Erythroblast (primary cell): ENCODE results near the gene VWA1.
"Not testable (repeated sequence)": the region's sequence is repeated elsewhere in the genome, so short reads cannot be mapped to it uniquely, and the experiment has no call there.

ENCODE experiments used
- DNase-seq, 2 experiments: peaks; one replicate each; lab custom pipeline; 2025; lab: John Stamatoyannopoulos, UW
- GATA1 ChIP-seq: IDR thresholded peaks from 2 replicates; pipeline ENCODE4 v1.6.1; 2011; ENCODE audit warnings: low read depth, mild to moderate bottlenecking, control low read depth, low read length, moderate library complexity
- POLR2A ChIP-seq: IDR thresholded peaks from 2 replicates; pipeline ENCODE4 v1.6.1; 2011; ENCODE audit warnings: mild to moderate bottlenecking, low read length

VWA1 gene

DNA sequence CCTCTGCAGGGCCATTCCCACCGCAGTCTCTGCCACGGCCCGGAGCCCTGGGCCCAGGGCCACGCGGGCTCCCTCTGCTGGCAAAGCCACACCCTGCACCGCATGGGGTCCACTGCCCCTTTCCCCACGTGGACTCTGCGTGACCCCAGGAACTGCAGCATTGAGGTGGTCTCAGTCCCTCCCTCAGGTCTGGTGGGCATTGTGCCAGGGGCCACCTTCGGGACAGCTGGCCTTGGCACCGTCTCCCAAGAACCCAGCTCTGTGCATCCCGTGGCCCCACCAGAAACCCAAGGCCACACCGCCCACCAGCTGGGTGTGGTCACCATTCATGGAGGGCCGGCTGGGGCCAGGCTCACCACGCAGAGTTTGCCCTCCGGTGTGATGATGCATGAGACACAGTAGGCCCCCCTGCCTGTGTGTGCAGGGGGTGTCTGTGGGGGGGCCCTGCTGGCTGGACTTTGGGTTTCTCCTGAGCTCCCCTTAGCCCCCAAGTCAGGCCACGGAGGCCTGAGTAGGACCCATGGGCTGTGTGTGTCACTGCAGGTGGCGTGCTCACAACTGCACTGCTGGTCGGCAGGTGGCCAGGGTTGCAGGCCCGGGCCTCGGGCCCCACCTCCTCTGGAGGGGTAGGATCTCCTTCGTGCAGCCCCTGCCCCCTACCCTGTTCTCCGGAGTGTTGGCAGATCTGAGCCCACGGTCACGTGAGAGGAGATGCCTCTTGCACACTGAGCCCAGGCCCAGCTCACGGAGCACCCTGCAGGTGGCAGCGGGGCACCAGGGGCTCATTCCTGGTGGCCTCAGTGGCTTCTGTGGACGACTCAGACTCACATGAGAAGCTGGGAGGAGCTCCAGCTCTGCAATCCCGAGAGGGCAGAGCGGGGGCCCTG, 5.8 kb downstream of the VWA1 start:
- TF ChIP-seq POLR2A (no peak), GATA1 (no peak)
- DNase-seq: peak; percentile 51 to 68

DNA sequence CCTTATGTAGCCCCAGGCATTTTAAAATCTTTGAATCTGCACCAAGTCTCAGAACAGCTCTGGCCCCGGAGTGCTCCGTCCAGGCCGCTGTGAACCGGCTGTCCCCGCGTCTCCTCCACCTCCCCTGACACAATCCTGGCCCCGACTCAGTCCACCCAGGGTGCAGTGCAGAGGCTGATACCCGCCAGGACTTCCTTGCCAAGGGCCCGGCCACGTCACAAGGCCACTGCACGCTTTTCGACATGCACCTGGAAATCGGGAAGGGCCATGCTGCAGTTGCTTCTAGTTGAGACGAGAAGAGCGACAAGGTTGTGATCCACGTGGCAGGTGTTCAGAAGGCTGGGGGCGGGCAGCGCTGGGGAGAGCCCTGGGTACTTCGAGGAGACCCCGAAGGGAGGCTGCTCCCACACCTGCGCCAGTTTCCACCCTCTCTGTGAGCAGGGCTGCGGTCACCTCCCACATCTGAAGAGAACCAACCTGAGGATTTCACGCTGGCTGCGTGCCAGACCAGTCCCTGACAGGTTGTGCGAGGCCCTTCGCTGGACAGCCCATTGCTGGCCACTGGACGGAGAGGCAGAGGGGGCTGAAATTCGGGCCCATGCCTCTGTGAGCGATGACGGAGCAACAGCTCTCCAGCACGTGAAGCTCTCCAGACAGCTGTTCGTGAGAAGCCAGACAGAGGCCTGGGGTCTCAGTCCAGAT, 6.7 kb downstream of the VWA1 start:
- TF ChIP-seq GATA1: no peak
- no peak for TF ChIP-seq POLR2A
- no peak for DNase-seq

DNA sequence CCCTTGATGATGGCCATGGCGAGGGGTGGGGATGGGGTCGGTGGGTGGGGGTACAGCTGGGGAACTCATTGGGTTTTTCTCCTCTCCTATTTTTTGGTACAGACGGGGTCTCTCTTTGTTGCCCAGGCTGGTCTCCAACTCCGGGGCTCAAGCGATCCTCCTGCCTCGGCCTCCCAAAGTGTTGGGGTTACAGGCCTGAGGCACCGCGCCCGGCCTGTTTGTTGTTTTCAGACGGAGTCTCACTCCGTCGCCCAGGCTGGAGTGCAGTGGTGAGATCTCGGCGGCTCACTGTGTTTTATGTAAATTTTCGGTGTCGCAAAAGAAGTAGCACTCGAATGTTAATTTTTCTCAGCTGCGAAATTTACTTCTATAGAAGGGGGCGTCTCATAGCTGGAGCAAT, 11.1 kb downstream of the VWA1 start:
- not testable (repeated sequence) for DNase-seq

DNA sequence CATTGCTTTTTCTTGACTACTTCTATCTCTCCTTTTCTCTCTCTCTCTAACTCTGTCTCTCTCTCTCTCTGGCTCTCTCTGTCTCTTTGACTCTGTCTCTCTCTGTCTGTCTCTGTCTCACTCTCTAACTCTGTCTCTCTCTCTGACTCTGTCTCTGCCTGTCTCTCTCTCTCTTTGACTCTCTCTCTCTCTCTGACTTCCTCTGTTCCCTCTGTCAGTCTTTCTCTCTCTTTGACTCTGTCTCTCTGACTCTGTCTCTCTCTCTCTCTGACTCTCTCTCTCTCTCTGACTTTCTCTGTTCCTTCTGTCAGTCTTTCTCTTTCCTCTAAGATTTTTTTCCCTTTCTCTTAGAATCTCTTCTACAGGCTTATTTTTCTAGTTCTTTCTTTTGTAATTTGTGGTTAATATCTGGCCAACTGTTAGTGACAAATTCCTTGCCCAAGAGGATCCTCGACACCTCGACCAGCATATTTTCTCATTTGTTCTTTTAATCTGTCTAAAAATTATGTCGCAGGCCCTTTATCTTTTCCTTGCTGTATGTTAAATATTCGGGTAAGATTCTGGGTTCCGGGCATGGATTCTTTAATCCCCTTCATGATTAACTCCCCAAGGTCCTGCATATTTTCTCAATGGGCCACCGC, 13.7 kb downstream of the VWA1 start, which contains the start of gene ATAD3C:
TSS of gene ATAD3C (plus strand) at position 591 of the 641 bp plus-strand sequence. CDS start 995 bp downstream, outside the sequence.
- TF ChIP-seq GATA1 (no peak), POLR2A (no peak)
- no peak for DNase-seq

DNA sequence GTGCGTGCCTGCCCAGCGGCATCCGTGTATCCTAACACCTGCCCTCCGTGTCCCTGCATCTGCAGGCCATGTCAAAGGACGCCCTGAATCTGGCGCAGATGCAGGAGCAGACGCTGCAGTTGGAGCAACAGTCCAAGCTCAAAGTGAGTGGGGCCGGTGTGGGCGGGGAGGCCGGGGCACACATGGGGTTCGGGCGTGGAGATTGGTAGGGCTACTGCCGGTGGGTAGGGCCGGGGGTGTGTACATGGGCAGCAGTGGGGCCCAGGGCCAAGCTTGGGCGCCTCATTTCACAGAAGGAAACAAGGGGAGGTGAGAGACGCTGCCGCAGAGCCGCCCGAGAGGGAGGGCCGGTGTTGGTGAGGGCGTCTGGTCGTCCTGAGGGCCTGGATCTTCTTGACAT, 15.1 kb downstream of the VWA1 start:
- not testable (repeated sequence) for DNase-seq

DNA sequence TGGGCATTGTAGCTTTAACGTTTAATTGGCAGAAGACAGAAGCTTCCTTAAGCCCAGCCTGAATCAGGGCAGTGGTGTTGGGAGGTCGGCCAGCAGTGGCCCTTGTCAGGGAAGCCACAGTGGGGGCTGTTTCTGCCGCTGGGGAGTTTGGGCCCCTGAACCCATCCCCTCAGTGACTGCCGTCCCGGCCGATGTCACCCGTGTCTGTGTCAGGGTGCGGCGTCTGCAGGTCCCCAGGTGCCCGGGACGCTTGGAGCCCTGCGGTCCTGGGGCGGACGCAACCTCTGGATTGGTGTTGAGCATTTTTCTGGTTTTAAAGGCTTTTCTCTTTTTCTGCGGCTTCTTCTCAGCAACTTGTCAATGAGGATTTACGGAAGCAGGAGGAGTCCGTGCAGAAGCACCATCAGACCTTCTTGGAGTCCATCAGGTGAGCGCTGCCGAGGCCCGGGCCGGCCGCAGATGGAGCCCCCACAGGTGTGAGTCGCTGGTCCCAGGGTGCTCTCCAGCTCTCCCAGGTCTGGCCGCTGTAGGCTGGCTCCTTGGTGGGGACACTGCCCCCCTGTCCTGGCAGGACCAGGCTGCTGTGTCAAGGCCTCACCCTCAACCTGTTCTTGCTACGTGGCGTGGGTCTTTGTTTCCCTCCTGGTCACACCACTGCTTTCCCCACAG, 16.3 kb downstream of the VWA1 start:
- no peak for TF ChIP-seq GATA1
- TF ChIP-seq POLR2A: no peak
- DNase-seq: no peak

DNA sequence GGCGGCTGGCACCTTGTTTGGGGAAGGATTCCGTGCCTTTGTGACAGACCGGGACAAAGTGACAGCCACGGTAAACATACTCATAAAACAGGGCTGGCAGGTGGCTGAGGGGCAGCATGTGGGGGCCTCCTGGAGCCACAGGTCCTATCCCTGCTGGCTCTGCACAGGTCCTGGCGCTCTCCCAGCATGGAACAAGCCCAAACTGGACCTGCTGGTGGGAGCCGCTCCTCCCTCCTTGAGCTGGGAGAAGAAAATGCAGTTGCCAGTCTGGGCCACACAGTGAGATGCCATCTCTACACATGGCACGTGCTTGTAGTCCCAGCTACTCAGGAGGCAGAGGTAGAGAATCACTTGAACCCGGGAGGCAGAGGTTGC, 16.9 kb downstream of the VWA1 start:
- DNase-seq: not testable (repeated sequence)

DNA sequence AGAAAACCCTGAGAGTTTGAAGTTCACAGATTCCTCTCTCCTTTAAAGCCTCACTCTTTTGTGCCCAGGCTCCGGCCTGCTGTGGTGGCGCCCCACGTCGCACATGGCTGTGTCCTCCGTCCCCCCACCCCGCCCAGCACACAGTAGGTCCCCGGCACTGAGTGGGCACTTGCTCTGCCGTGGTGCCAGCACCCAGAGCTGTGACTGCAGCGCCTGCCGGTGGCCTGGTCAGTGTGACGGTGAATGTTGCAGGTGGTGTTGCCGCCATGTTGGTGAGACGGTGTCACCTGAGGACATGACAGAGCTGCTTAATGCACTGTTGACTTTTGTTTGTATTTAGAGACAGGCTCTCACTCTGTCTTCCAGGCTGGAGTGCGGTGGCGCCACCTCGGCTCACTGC, 17.4 kb downstream of the VWA1 start:
- TF ChIP-seq POLR2A (no peak), GATA1 (no peak)
- no peak for DNase-seq

DNA sequence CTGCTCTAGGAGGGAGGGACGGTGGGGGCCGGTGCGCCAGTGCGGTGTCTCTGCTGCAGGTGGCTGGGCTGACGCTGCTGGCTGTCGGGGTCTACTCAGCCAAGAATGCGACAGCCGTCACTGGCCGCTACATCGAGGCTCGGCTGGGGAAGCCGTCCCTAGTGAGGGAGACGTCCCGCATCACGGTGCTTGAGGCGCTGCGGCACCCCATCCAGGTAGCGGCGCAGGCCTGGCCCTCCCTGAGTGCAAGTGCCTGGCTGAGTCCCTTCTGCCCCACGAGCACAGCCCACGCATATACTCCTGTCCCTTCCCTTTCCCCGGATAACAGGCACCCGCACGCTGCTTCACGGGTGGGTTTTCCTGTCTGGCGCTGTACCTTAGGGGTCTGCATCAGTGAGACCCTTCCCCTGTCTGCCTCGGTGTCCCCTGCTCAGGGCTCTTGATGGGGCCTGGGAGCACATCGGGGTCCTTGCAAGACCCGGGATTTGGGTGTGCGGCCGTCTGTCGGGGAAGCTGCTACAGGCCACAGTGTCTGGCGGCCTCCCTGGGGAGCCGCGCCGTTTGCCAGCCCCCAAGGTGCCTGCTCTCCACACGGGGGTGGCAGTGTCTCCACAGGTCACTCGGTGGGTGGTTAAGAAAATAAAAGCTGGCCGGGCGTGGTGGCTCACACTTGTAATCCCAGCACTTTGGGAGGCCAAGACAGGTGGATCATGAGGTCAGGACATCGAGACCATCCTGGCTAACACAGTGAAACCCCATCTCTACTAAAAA, 19.0 kb downstream of the VWA1 start:
- not testable (repeated sequence) for DNase-seq

DNA sequence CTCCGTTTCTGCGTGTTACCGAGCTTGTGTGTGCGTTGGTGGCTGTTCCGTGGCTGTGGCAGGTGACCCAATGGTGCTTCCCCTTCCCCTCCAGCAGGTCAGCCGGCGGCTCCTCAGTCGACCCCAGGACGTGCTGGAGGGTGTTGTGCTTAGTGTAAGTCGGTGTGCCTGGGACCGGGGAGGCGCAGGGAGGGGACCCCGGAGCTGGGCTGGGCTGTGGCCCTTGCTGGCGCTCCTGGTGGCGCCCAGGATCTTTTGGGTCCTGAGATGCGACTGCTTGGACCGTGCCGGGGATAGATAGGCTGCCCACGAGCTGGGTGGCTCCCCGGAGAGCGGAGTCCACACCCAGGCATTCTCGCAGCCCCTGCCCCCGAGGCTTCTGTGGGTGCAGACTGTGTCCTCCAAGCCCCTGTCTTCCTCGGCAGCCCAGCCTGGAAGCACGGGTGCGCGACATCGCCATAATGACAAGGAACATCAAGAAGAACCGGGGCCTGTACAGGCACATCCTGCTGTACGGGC, 19.9 kb downstream of the VWA1 start:
- TF ChIP-seq POLR2A: no peak
- no peak for DNase-seq

DNA sequence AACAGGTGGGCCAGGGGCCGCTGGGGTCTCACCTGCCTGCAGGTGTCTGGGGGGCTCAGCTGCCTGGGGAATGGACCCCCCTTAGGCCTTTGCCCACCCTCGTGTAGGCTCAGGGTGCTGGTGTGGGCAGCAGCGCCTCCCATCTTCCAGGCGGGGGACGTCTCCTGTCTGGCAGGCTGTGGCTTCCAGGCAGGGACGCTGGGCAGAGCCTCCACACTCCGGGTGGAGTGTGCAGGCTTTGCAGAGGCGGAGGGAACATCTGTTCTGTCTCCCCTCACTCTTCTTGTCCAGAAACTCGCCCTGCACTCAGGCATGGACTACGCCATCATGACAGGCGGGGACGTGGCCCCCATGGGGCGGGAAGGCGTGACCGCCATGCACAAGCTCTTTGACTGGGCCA, 20.4 kb downstream of the VWA1 start:
- not testable (repeated sequence) for DNase-seq

DNA sequence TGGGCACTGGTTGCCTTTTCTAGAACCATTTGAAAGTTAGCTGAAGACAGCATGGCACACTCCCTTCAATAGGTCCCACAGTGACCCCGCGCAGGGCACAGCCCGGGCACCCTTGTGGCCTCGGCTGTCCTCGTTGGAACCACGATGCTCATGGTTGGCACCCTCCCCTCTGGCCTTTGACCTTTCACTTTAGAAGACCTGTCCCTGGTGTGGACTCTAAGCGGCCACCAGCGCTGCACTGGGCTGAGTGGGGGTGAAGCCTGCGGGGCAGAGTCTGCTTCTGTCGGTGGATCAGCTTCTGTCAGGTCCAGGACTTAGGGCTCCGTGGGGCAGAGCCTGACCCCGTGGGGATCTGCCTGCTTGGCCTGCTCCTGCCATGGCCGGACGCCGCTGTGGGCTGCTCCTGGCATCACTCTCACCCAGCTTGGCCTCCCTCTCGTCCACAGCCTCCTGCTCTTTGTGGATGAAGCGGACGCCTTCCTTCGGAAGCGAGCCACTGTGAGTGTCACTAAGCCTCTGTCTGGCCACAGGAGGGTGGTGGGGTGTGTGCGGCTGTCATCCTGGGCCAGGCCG, 21.3 kb downstream of the VWA1 start:
- DNase-seq: not testable (repeated sequence)

DNA sequence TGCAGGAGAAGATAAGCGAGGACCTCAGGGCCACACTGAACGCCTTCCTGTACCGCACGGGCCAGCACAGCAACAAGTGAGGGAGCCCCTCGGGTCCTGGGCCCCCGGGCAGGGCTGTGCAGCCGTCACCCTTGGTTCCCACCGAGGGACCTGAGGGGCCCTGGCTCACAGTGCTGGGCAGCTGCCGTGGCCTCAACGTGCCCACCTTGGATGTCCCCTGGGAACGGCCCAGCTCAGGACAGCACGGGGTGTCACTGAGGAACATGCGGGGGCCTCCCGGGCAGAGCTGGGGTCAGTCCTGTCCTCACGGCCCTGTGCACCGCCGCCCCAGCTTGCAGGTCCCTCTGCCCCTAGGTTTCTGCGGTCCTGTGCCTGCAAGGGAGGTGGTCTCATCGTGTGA, 23.7 kb downstream of the VWA1 start:
- not testable (repeated sequence) for DNase-seq

DNA sequence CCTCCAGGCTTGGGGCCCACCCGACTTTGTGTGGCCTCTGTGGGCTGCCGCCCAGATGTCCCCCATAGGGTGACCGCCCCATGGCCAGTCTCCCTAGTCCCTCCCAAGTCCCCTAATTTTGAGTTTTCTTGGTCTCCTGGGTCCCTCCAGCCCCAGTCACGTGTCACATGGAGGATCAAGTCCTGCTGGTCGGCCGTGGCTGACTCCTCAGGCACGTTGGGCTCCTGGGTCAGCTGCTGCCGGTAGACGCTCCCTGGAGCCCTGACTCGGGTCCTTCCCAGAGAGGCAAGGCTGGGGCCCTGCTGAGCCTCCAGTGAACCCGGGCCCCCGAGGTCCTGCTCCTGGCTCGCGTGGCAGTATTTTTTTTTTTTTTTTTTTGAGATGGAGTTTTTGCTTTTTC, 24.2 kb downstream of the VWA1 start:
- not testable (repeated sequence) for DNase-seq
